Muscle layer of colon (tissue), 2 donors: ENCODE results near the gene TRUB2.

Source experiments
- H3K27ac ChIP-seq: one replicate; pipeline ENCODE4 v1.7.0; 2013; ENCODE audit warnings: low read depth, mild to moderate bottlenecking, low read length, moderate library complexity
- H3K27me3 ChIP-seq, 2 donors: one replicate each; pipeline ENCODE4 v1.7.0; 2013; ENCODE audit warnings: low read length in 2 of 2, mild to moderate bottlenecking in 2 of 2; ENCODE audit not compliant: insufficient read depth in 2 of 2, control insufficient read depth in 1 of 2
- H3K36me3 ChIP-seq: one replicate; pipeline ENCODE4 v1.7.0; 2013; ENCODE audit warnings: mild to moderate bottlenecking, low read length; ENCODE audit not compliant: insufficient read depth
- H3K4me1 ChIP-seq: one replicate; pipeline ENCODE4 v1.7.0; 2013; ENCODE audit warnings: mild to moderate bottlenecking, low read length; ENCODE audit not compliant: insufficient read depth
- H3K4me3 ChIP-seq, 2 donors: one replicate each; pipeline ENCODE4 v1.7.0; 2013; ENCODE audit warnings: low read length in 2 of 2, low read depth in 1 of 2, mild to moderate bottlenecking in 1 of 2, moderate library complexity in 1 of 2
- H3K9ac ChIP-seq: one replicate; pipeline ENCODE4 v1.7.0; 2013; ENCODE audit warnings: low read length
- H3K9me3 ChIP-seq: one replicate; pipeline ENCODE4 v1.7.0; 2013; ENCODE audit warnings: mild to moderate bottlenecking, low read length
- donor health status: abdominal sarcoma.
- donor health status: Adenocarcinoma of cecum.

The TRUB2 gene

DNA sequence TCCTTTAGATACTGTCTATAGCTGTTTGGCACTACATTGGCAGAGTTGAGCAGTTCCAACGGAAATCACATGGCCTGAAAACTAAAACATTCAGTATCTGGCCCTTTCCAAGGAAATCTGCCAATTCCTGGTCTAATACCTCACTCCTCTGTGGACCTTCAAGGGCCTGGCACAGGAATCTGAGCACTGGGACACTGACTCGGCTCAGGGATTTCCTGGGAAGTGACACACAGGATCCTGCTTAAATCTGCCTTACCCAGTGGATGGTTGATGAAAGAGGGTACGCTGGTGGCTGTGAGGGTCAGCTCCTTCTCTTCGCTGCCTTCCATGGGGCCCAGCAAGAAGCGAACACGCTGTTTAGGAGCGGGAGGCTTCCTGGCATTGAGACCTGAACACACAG is 904 bp downstream of the TRUB2 start:
- H3K4me1 ChIP-seq = peaks cover 15% of the 10 kb centered on the region
- H3K27me3 ChIP-seq = no peaks in the 10 kb centered on the region
- no peaks in the 10 kb centered on the region for H3K9me3 ChIP-seq
- H3K36me3 ChIP-seq = peaks cover 29% of the 10 kb centered on the region
- no peak overlapping the region for H3K9ac ChIP-seq
- peak overlapping the region; percentile 99 for H3K4me3 ChIP-seq
- no peak overlapping the region for H3K27ac ChIP-seq

DNA sequence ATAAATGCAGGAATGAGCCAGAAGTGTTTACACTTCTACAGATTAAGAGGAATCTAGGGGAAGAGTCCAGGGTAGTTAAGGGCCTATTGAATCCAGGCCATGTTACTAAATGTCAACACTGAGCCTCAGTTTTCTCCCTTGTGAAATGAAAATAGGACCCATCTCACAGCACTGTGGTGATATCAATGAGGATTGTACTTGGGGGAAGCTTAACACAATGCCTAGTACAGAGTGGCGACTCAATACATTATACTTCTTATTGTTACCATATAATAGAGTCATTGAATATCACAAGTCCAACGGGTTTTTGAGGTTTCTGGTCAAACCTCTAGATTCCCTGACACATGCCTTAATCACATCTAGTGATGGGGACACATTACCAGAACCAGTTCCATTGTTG is 4.6 kb downstream of the TRUB2 start:
- Histone ChIP-seq H3K27me3 (no peaks in the 10 kb centered on the region), H3K36me3 (peaks cover 36% of the 10 kb centered on the region), H3K27ac (no peak overlapping the region), H3K9me3 (no peaks in the 10 kb centered on the region), H3K4me3 (no peak overlapping the region), H3K4me1 (peaks cover 5% of the 10 kb centered on the region), H3K9ac (no peak overlapping the region)

GRCh38 chr9:128316421-128316820 is 5.8 kb downstream of the TRUB2 start:
- Histone ChIP-seq H3K27ac (no peak overlapping the region), H3K27me3 (no peaks in the 10 kb centered on the region), H3K4me3 (no peak overlapping the region), H3K9me3 (no peaks in the 10 kb centered on the region), H3K36me3 (peaks cover 38% of the 10 kb centered on the region), H3K9ac (no peak overlapping the region), H3K4me1 (peaks cover 4% of the 10 kb centered on the region)

- no peak overlapping the region for H3K9ac ChIP-seq
- no peaks in the 10 kb centered on the region for H3K4me1 ChIP-seq
- no peaks in the 10 kb centered on the region for H3K9me3 ChIP-seq
- H3K4me3 ChIP-seq = no peak overlapping the region
- H3K36me3 ChIP-seq = peaks cover 50% of the 10 kb centered on the region
- no peaks in the 10 kb centered on the region for H3K27me3 ChIP-seq
- H3K27ac ChIP-seq = no peak overlapping the region
Measured at GRCh38 chr9:128314697-128315096, 7.5 kb downstream of the TRUB2 start.

DNA sequence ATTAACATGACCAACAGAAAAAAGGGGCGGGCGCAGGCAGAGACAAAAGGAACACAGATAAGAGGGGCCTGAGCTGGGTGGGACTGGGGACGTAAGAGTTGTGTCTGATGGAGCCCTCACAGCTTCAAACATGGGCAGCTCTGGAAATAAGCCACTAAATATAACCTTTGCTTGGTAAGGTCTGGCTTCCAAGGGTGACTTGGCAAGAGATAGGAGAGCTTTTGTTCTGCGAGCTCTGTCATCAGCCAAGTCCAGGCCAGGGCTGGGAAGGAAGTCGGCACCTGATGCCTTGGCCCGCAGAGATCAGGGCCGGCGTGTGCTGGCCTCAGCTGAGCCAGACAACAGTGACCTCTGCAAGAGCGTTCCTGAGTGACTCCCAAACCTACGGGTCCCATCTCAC is 11.8 kb downstream of the TRUB2 start:
- Histone ChIP-seq H3K27me3 (no peaks in the 10 kb centered on the region), H3K9me3 (no peaks in the 10 kb centered on the region), H3K27ac (no peak overlapping the region), H3K36me3 (peaks cover 35% of the 10 kb centered on the region), H3K4me3 (no peak overlapping the region), H3K9ac (no peak overlapping the region), H3K4me1 (no peaks in the 10 kb centered on the region)

DNA sequence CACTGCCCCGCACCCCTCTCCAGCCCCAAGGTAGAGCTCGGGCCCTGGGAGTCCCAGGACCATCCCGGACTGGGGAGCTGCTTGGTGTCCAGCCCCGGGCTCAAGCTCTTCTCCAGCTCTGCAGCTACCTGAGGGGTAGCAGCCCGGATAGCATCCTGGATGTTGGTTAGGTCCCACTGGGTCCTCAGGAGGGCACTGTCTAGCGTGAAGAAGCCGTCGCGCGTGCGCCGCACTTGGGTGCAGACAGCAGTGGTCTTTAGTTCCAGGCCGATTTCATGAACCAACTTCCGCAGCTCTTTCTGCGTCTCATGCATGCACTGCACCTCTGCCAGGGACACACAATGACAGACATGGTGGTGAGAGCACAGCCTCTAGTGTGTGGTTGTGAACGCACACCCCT is 12.7 kb downstream of the TRUB2 start:
- Histone ChIP-seq H3K4me3 (no peak overlapping the region), H3K36me3 (peaks cover 31% of the 10 kb centered on the region), H3K27ac (no peak overlapping the region)

DNA sequence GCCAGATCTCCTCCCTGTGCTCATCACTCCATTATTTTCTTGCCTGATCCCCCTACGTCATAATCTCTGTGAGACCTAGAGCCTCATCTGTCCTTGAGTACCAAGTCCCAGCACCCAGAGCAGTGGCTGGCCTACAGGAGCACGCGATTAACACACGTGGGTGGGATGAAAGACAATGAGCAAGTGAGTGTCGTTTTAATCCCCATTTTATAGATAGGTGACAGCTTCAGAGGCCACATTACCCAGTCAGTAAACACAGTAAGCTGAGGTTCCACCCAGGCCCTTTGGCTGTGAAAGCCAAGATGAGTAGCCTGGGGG is 17.3 kb downstream of the TRUB2 start:
- Histone ChIP-seq H3K9me3 (no peaks in the 10 kb centered on the region), H3K27me3 (no peaks in the 10 kb centered on the region), H3K27ac (no peak overlapping the region), H3K4me1 (no peaks in the 10 kb centered on the region), H3K9ac (no peak overlapping the region), H3K36me3 (peaks cover 7% of the 10 kb centered on the region), H3K4me3 (no peak overlapping the region)

More for the DNA sequence above, 12.7 kb downstream of the TRUB2 start:
- Histone ChIP-seq H3K9ac (no peak overlapping the region), H3K4me1 (no peaks in the 10 kb centered on the region), H3K9me3 (no peaks in the 10 kb centered on the region), H3K27me3 (no peaks in the 10 kb centered on the region)

DNA sequence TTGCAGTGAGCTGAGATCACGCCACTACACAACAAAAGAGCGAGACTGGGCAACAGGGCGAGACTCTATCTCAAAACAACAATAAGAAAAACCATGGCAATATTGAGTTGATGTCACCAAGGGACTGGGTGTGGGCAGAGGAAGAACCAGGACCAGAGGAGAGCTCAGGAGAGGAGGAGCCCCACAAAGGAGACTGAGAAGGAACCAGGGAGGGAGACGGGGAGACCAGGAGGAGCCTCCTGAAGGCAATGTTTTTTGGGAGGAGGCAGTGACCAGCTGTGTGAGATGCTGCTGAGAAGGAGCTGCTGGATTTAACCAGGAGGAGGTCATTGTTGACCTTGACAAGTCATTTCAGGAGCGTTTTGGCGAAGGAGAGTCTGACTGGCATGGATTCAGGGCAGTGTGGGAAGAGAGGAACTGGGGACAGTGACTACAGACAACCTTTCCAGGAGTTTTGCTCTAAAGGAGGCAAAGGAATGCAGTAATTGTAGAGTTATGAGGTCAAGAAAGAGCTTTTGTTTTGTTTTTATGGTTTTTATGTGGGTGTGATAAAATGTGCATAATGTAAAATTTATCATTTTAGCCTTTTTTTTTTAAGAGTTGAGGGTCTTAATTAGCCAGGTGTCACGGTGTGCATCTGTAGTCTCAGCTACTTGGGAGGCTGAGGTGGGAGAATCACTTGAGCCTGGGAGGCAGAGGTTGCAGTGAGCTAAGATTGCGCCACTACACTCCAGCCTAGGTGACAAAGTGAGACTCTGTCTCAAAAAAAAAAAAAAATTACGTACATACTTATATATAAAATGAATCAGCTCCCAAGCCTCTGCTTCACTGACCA is 17.9 kb downstream of the TRUB2 start:
- peaks cover 2% of the 10 kb centered on the region for H3K36me3 ChIP-seq
- H3K27me3 ChIP-seq = no peaks in the 10 kb centered on the region
- H3K27ac ChIP-seq = no peak overlapping the region
- no peak overlapping the region for H3K4me3 ChIP-seq
- no peaks in the 10 kb centered on the region for H3K4me1 ChIP-seq
- H3K9me3 ChIP-seq = no peaks in the 10 kb centered on the region
- no peak overlapping the region for H3K9ac ChIP-seq

GRCh38 chr9:128298535-128299482 is 23.4 kb downstream of the TRUB2 start:
- Histone ChIP-seq H3K27me3 (no peaks in the 10 kb centered on the region), H3K4me3 (no peak overlapping the region), H3K27ac (no peak overlapping the region), H3K36me3 (no peaks in the 10 kb centered on the region), H3K4me1 (peaks cover 6% of the 10 kb centered on the region), H3K9me3 (no peaks in the 10 kb centered on the region), H3K9ac (no peak overlapping the region)

DNA sequence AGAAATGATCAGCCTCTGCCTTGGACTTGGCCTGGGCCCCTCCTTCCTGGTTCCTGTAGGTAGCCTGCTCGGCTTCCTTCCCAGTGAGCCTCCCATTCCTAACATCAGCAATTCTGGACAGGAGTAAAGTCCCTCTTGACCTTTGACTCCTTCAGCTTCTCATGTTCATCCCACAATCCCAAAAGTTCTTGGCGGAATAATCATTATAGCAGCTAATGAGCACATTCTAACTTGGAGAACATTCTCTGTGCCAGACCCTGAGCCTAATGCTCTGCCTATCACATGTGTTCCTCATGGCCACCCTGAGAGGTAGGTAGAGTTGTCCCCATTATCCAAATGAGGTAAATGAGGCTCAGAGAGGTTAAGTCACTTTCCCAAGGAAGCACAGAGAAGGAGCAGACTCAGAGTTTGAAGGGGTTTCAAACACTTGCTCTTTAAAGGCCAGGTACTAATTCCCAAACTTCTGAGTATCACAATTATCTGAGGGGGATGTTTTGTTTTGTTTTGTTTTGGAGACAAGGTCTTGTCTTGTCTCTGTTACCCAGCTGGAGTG is 24.9 kb downstream of the TRUB2 start:
- Histone ChIP-seq H3K27ac (no peak overlapping the region), H3K27me3 (no peaks in the 10 kb centered on the region), H3K9me3 (no peaks in the 10 kb centered on the region), H3K4me1 (peaks cover 6% of the 10 kb centered on the region), H3K36me3 (no peaks in the 10 kb centered on the region), H3K9ac (no peak overlapping the region), H3K4me3 (no peak overlapping the region)

- H3K9ac ChIP-seq = no peak overlapping the region
- peaks cover 6% of the 10 kb centered on the region for H3K4me1 ChIP-seq
- no peaks in the 10 kb centered on the region for H3K9me3 ChIP-seq
- no peak overlapping the region for H3K4me3 ChIP-seq
- H3K27me3 ChIP-seq = no peaks in the 10 kb centered on the region
- no peaks in the 10 kb centered on the region for H3K36me3 ChIP-seq
- H3K27ac ChIP-seq = no peak overlapping the region
Measured at GRCh38 chr9:128296340-128297220, 25.7 kb downstream of the TRUB2 start.
